Erythroblast (primary cell): ENCODE measurements around the gene CFAP58.

ENCODE experiments used
- GATA1 ChIP-seq: IDR thresholded peaks from 2 replicates; pipeline ENCODE4 v1.6.1; 2011; ENCODE audit warnings: low read depth, mild to moderate bottlenecking, control low read depth, low read length, moderate library complexity
- POLR2A ChIP-seq: IDR thresholded peaks from 2 replicates; pipeline ENCODE4 v1.6.1; 2011; ENCODE audit warnings: mild to moderate bottlenecking, low read length

- TF ChIP-seq POLR2A (no peak), GATA1 (no peak)
These were observed 87.8 kb downstream of the CFAP58 start for GRCh38 chr10:104441329-104442000.
